ENCODE results near the gene OR51T1.
"Not testable (repeated sequence)": the region's sequence is repeated elsewhere in the genome, so short reads cannot be mapped to it uniquely, and the experiment has no call there.

The OR51T1 gene

GRCh38 chr11:4881860-4882500, at the start of gene OR51T1:
Gene OR51T1, plus strand, starts transcription at chr11:4881900. Its CDS starts 0 bp downstream, at chr11:4881900.
- DNase-seq (ENCODE audit: low read depth in 2 of 2) = no peak

DNA sequence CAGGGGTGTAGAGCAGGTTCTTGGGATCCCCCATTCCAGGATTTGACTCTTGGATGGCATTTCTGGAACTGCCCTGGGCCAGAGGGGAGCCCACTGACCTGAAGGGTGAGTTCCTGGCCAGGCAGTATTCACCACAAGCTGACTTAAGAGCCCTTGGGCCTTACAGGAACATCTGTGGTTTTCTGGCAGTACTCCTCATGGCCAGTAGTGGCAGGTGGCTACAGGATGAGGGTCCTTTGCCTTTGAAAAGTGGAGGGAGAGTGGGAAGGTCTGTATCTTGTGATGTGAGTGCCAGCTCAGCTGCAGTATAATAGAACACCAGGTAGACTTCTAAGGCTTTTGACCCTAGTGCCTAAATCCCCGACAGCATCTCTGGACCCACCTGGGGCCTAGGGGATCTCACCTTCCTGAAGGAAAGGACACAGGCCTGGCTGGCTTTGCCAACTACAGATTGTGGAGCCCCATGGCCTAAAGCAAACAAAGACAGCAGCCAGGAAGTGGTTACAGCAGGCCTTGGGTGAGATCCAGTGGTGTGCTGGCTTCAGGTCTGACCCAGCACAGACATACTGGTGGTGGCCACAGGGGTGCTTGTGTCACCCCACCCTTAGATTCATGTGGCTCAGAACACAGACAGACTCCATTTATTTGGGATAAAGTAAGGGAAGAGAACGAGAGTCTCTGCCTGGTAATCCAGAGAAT, 41.7 kb upstream of the OR51T1 start:
- DNase-seq (ENCODE audit: low read depth in 2 of 2) = no peak

DNA sequence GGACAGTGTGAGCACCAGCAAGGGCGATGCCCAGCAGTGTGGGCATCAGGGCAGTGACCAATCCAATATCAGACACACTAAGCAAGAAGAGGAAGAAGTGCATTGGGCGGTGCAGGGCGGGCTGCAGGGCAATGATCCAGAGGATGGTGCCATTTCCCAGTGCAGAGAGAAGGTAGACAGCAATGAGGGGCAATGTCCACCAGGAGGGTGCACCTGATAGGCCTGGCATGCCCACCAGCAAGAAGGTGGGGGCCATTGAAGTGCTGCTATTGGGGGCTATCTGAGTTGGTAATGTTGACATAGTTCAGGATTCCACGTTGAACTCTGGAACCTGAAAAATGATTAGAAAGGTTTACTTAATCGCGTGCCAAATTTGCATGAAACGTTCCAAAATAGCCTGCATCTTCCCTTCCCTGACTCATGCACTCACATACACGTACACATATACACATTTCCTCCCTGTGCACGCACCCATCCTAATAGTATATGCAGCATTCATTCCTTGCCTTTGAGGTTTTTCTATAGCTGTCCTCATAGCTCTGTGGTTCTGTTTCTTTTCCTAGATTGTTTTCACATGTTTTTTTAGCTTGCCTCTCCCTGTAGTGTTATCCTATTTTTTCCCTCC, 32.7 kb upstream of the OR51T1 start, which contains the start of gene OR51S1:
TSS of gene OR51S1 (minus strand) at position 301 of the 625 bp plus-strand sequence. CDS start at position 301, 0 bp downstream.
- no peak for DNase-seq (ENCODE audit: low read depth in 2 of 2)

GRCh38 chr11:4851033-4851432, 30.7 kb upstream of the OR51T1 start:
- DNase-seq (ENCODE audit: low read depth in 2 of 2) = no peak

DNA sequence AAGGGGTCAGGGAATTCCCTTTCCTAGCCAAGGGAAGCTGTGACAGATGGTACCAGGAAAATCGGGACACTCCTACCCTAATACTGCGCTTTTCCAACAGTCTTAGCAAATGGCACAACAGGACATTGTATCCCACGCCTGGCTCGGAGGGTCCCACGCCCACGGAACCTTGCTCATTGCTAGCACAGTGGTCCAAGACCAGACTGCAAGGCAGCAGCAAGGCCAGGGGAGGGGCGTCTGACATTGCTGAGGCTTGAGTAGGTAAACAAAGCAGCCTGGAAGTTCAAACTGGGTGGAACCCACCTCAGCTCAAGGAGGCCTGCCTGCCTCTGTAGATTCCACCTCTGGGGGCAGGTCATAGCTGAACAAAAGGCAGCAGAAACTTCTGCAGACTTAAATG, 27.4 kb upstream of the OR51T1 start:
- not testable (repeated sequence) for DNase-seq (ENCODE audit: low read depth in 2 of 2)

GRCh38 chr11:4862447-4863236, 19.1 kb upstream of the OR51T1 start:
- no peak for DNase-seq (ENCODE audit: low read depth in 2 of 2)

GRCh38 chr11:4863876-4864275, 17.8 kb upstream of the OR51T1 start:
- DNase-seq (ENCODE audit: low read depth in 2 of 2) = no peak

DNA sequence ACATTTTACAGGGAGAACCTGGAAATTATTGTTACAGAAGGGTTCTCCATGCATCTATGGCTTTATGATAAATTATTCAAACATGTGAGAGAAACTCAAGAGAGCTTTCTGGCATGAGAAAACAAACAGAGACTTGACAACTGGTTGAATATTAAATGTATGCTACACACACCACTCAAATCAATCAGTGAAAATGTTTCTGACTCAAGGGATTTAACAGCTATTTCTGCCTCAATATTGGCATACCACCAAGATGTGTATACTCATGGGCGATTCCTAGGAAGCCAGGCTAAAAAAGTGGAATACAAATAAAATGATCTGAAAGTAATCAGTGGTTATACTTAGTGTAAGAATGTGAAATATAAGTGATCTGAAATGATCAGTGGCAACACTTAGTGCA, 15.8 kb upstream of the OR51T1 start:
- no peak for DNase-seq (ENCODE audit: low read depth in 2 of 2)

DNA sequence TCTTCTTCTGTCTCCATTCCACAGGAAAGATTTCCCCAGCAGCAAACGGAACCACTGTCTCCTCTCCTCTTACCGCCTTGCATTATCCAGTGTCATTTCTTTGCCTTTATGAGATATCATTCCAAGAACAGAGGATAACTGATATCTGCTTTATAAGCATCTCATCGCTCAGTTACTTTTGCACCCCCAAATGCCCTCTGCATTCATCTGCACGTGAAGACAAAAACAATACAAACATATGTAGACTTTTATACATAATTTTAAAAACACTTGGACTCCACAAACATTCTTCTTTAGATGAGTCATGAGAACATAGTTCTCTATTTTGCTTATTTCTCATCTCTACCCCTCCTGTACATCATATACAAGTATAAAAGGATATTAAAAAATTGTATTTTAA, 512 bp upstream of the OR51T1 start:
- DNase-seq (ENCODE audit: low read depth in 2 of 2) = no peak

DNA sequence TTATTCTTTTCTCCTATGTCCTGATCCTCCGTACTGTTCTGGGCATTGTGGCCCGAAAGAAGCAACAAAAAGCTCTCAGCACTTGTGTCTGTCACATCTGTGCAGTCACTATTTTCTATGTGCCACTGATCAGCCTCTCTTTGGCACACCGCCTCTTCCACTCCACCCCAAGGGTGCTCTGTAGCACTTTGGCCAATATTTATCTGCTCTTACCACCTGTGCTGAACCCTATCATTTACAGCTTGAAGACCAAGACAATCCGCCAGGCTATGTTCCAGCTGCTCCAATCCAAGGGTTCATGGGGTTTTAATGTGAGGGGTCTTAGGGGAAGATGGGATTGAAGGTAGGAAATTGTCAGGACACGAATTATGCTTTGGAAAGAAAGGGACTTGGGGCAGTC, 843 bp downstream of the OR51T1 start:
- no peak for DNase-seq (ENCODE audit: low read depth in 2 of 2)

DNA sequence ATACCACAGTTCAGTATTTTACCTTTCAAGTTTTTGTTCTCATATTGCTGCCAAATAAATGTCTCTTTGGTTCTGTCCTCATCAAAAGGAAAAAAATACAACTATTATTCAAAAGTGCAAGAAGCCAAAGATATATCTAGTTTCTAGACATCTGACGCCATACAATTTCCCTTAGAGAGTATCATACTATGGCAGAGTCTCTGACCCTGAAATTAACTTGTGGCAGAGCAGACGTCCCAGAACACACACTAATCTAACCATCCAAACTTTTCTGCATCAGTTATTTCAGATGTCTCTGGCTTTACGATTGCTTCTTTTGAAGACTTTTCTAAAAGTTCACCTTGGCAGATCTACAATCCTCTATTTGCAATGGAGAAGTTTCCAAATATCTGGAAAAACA, 2.7 kb downstream of the OR51T1 start:
- no peak for DNase-seq (ENCODE audit: low read depth in 2 of 2)

DNA sequence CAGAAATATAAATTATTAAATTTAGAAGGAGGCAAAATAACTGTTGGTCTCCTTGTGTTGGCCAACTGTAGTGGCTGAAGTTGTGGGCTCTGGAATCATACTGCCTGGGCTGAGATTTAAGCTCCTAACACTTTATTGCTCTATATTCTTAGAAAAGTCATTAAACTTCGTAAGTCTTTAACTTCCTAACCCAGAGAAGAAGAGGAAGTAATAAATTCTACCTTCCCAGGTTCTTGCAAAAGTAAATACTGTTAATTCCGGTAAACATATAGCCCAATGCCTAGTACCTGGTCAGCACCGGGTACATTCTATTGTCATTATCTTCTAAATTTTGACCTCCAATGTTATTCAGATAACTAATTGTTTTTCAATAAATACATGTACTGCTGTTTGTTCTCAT, 4.5 kb downstream of the OR51T1 start:
- no peak for DNase-seq (ENCODE audit: low read depth in 2 of 2)

DNA sequence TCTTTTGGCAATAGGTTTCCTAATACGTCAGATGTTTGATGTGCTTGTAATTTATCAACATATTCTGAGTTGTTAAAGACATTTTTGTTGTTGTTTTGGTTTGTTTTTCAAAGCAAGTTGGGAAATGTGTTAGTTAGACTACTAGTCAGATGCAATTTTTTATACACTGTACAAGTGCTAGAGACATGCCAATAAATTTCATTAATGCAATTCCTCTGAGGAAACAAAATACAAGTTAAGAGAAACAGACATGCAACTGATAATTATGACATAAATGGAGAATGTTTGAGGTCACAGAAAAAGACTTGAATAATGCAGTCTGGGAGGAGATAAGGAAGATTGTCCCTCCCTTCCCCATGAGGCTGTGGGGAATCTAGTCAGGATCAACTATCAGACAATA, 5.9 kb downstream of the OR51T1 start:
- DNase-seq (ENCODE audit: low read depth in 2 of 2) = no peak

GRCh38 chr11:4890279-4890678, 8.6 kb downstream of the OR51T1 start:
- no peak for DNase-seq (ENCODE audit: low read depth in 2 of 2)

- no peak for DNase-seq (ENCODE audit: low read depth in 2 of 2)
Measured at GRCh38 chr11:4891996-4892640, 10.4 kb downstream of the OR51T1 start.

GRCh38 chr11:4903484-4903883, 21.8 kb downstream of the OR51T1 start, which contains the start of gene OR51A7:
Gene OR51A7, plus strand, starts transcription at chr11:4903783. Its CDS starts 3,587 bp downstream, at chr11:4907370.
- DNase-seq (ENCODE audit: low read depth in 2 of 2) = no peak

DNA sequence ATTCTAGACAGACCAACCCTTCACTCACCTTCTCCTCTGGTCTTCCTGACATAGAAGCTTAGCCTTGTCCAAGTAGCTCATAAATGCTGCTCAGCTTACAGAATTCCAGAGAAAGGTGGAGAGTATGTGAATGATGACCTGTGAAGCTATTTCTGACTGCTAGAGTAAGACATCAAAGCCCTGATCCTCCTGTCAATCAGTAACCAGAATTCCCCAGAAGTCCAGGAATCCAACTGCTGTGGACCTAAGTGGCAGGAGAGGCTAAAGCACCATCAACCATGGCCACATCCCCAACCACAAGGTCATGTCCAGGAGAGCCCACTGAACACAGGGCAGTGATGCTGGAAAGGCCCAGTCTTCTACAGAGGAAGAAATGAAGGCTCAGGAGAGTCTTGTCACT, 34.9 kb downstream of the OR51T1 start:
- DNase-seq (ENCODE audit: low read depth in 2 of 2) = no peak

DNA sequence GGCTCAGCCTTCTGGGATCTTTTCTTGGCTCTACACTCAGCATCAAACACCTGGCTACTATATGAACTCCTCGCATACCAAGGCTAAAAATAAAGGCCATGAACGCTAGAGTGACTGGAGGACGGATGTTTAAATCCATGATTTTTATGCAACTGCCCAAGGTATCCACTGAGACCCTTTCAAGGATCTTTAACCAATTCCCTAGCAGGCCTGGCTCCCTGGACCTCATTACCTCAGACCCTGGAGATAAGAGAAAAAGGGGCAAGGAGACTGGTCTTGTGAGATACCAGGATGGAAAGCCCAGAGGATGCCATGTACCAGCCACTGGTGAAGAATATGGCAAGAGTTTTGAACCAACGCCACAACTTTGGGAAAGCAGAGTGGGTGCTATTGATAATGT, 37.5 kb downstream of the OR51T1 start, which contains the start of gene OR51G2:
TSS of gene OR51G2 (minus strand) at position 101 of the 400 bp plus-strand sequence. CDS start 3,687 bp downstream, outside the sequence.
- DNase-seq (ENCODE audit: low read depth in 2 of 2) = no peak

GRCh38 chr11:4921796-4922195, 40.1 kb downstream of the OR51T1 start:
- no peak for DNase-seq (ENCODE audit: low read depth in 2 of 2)

DNA sequence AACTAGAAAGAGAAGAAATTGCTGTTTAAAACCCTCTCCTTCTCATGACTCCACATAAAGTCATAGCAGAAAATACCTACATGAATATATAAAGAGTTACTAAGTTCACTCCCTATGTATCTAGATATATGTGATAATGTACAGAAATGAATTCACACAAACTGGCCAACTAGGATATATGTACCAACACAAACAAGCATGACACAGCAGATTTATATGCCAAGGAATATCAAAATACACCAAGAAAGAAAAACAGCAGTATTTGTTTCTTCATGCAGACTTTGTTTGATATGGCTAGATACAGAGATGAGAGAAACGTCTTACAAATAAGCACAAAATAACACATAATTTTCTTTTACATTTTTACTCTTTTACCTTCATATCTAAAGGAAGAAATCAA, 40.6 kb downstream of the OR51T1 start:
- no peak for DNase-seq (ENCODE audit: low read depth in 2 of 2)

DNA sequence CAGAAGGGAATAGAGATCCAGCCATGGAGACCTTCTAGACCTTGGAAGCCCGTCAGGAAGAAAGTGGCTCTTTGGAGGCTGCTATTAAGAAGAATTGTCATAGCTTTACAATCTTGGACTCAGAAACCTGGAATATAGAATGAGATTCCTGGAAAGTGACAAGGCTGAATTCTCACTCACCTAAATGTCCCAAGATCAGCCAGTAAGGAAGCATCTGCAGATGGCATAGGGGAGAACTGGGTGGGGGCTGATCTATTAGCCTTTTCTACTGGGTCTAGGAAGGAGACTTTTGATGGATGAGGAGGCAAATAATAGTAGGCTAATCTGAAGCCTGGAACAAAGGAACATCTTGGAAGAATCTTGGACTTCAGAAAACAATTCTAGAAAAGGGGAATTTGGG, 42.5 kb downstream of the OR51T1 start, which contains the start of gene OR51G1:
TSS of gene OR51G1 (minus strand) at position 101 of the 400 bp plus-strand sequence. CDS start at position 101, 0 bp downstream.
- no peak for DNase-seq (ENCODE audit: low read depth in 2 of 2)

Measured in stimulated activated CD8-positive, alpha-beta memory T cell treated with anti-CD3 and anti-CD28 coated beads, Interleukin-7, amount 100 ng/mL, for 1 hour (primary cell).